ENCODE measurements around the gene ANKRD11.

- TF ChIP-seq CTCF (IDR thresholded peaks at IDR 0.05) (no peak), POLR2A (IDR thresholded peaks at IDR 0.05) (no peak), POLR2AphosphoS5 (IDR thresholded peaks at IDR 0.05) (no peak)
These were observed 232.4 kb downstream of the ANKRD11 start for GRCh38 chr16:89257757-89258465.
